GM23338 (cell line): ENCODE results near the gene PLAA. TPM values are rescaled to one million over a fixed set of nuclear protein-coding genes. Genes with fewer than 3 reads are reported as not detected.

Experiments used
- JUNB ChIP-seq: IDR thresholded peaks from one replicate; pipeline ENCODE4 v1.6.1; 2016; ENCODE audit warnings: antibody characterized with exemption; ENCODE audit not compliant: unreplicated experiment
- ZNF114 ChIP-seq: fragments of 250-450 bp; sonication (Bioruptor Pico); IDR thresholded peaks from 2 replicates; pipeline ENCODE4 v1.5.0; 2020; ENCODE audit warnings: mild to moderate bottlenecking, moderate library complexity
- polyA plus RNA-seq: library from polyadenylated mRNA; unstranded; fragments of >200 nt; fragmentation: Nextera tagmentation; extraction: Ambion mirVana; gene quantifications from 2 replicates; pipeline ENCODE4 v1.2.1, GENCODE V29; 2016
- total RNA-seq: library from RNA; depleted of rRNA; stranded (reverse); fragments of >200 nt; shearing (Covaris generic); gene quantifications from 2 replicates; pipeline ENCODE4 v1.2.3, GENCODE V29; 2014
- TF ChIP-seq, protein P1 (sequence below): IDR thresholded peaks from one replicate; pipeline ENCODE4 v1.6.1; 2018; ENCODE audit warnings: antibody characterized with exemption; ENCODE audit not compliant: unreplicated experiment
- TF ChIP-seq, protein P2 (sequence below): IDR thresholded peaks from 2 replicates; pipeline ENCODE4 v1.6.1; 2016; ENCODE audit warnings: antibody characterized with exemption
- TF ChIP-seq, protein P3 (sequence below): fragments of 250-450 bp; sonication (Bioruptor Pico); IDR thresholded peaks from 2 replicates; pipeline ENCODE4 v1.5.0; 2020; ENCODE audit warnings: mild to moderate bottlenecking, moderate library complexity

The PLAA gene
- total and polyA plus RNA-seq, 2 experiments from 2014 or later: 24.8 to 72.1 TPM

DNA sequence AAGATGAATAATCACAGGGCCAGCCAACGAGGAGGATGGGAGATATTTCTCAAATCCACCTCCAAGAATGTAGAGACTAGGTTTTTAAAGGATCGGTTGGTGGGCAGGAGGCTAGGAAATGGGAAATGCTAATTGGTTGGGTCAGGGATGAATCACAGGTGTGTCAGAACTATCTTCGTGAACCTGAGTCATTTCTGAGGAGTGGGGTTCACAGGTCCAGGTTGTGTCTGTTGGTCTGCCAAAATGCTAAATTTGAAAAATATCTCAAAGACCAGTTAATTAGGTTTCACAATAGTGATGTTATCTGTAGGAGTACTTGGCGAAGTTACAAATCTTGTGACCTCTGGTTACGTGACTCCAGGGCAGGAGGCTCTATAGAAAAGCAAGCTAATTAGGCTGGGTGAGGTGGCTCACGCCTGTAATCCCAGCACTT is 2.6 kb upstream of the PLAA start (continued):
- TF ChIP-seq, protein P1, sequence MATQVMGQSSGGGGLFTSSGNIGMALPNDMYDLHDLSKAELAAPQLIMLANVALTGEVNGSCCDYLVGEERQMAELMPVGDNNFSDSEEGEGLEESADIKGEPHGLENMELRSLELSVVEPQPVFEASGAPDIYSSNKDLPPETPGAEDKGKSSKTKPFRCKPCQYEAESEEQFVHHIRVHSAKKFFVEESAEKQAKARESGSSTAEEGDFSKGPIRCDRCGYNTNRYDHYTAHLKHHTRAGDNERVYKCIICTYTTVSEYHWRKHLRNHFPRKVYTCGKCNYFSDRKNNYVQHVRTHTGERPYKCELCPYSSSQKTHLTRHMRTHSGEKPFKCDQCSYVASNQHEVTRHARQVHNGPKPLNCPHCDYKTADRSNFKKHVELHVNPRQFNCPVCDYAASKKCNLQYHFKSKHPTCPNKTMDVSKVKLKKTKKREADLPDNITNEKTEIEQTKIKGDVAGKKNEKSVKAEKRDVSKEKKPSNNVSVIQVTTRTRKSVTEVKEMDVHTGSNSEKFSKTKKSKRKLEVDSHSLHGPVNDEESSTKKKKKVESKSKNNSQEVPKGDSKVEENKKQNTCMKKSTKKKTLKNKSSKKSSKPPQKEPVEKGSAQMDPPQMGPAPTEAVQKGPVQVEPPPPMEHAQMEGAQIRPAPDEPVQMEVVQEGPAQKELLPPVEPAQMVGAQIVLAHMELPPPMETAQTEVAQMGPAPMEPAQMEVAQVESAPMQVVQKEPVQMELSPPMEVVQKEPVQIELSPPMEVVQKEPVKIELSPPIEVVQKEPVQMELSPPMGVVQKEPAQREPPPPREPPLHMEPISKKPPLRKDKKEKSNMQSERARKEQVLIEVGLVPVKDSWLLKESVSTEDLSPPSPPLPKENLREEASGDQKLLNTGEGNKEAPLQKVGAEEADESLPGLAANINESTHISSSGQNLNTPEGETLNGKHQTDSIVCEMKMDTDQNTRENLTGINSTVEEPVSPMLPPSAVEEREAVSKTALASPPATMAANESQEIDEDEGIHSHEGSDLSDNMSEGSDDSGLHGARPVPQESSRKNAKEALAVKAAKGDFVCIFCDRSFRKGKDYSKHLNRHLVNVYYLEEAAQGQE: no peak
- TF ChIP-seq JUNB (no peak), ZNF114 (no peak)
- TF ChIP-seq, protein P2, sequence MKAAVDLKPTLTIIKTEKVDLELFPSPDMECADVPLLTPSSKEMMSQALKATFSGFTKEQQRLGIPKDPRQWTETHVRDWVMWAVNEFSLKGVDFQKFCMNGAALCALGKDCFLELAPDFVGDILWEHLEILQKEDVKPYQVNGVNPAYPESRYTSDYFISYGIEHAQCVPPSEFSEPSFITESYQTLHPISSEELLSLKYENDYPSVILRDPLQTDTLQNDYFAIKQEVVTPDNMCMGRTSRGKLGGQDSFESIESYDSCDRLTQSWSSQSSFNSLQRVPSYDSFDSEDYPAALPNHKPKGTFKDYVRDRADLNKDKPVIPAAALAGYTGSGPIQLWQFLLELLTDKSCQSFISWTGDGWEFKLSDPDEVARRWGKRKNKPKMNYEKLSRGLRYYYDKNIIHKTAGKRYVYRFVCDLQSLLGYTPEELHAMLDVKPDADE: no peak
- TF ChIP-seq, protein P3, sequence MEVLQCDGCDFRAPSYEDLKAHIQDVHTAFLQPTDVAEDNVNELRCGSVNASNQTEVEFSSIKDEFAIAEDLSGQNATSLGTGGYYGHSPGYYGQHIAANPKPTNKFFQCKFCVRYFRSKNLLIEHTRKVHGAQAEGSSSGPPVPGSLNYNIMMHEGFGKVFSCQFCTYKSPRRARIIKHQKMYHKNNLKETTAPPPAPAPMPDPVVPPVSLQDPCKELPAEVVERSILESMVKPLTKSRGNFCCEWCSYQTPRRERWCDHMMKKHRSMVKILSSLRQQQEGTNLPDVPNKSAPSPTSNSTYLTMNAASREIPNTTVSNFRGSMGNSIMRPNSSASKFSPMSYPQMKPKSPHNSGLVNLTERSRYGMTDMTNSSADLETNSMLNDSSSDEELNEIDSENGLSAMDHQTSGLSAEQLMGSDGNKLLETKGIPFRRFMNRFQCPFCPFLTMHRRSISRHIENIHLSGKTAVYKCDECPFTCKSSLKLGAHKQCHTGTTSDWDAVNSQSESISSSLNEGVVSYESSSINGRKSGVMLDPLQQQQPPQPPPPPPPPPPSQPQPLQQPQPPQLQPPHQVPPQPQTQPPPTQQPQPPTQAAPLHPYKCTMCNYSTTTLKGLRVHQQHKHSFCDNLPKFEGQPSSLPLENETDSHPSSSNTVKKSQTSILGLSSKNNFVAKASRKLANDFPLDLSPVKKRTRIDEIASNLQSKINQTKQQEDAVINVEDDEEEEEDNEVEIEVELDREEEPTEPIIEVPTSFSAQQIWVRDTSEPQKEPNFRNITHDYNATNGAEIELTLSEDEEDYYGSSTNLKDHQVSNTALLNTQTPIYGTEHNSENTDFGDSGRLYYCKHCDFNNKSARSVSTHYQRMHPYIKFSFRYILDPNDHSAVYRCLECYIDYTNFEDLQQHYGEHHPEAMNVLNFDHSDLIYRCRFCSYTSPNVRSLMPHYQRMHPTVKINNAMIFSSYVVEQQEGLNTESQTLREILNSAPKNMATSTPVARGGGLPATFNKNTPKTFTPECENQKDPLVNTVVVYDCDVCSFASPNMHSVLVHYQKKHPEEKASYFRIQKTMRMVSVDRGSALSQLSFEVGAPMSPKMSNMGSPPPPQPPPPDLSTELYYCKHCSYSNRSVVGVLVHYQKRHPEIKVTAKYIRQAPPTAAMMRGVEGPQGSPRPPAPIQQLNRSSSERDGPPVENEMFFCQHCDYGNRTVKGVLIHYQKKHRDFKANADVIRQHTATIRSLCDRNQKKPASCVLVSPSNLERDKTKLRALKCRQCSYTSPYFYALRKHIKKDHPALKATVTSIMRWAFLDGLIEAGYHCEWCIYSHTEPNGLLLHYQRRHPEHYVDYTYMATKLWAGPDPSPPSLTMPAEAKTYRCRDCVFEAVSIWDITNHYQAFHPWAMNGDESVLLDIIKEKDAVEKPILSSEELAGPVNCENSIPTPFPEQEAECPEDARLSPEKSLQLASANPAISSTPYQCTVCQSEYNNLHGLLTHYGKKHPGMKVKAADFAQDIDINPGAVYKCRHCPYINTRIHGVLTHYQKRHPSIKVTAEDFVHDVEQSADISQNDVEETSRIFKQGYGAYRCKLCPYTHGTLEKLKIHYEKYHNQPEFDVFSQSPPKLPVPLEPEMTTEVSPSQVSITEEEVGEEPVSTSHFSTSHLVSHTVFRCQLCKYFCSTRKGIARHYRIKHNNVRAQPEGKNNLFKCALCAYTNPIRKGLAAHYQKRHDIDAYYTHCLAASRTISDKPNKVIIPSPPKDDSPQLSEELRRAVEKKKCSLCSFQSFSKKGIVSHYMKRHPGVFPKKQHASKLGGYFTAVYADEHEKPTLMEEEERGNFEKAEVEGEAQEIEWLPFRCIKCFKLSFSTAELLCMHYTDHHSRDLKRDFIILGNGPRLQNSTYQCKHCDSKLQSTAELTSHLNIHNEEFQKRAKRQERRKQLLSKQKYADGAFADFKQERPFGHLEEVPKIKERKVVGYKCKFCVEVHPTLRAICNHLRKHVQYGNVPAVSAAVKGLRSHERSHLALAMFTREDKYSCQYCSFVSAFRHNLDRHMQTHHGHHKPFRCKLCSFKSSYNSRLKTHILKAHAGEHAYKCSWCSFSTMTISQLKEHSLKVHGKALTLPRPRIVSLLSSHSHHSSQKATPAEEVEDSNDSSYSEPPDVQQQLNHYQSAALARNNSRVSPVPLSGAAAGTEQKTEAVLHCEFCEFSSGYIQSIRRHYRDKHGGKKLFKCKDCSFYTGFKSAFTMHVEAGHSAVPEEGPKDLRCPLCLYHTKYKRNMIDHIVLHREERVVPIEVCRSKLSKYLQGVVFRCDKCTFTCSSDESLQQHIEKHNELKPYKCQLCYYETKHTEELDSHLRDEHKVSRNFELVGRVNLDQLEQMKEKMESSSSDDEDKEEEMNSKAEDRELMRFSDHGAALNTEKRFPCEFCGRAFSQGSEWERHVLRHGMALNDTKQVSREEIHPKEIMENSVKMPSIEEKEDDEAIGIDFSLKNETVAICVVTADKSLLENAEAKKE: no peak
